Uterus (tissue), 4 donors: ENCODE data around the gene RNASEH1. TPM values are rescaled to one million over a fixed set of nuclear protein-coding genes. Genes with fewer than 3 reads are reported as not detected.

Source experiments
- DNase-seq, 2 donors: peaks; one replicate each; pipeline ENCODE4 v3.0.0-alpha.2; 2019 to 2020
- H3K27ac ChIP-seq, 2 donors: fragments of 200-600 bp; sonication (generic); 1 replicate in 1 of 2; 2 replicates in 1 of 2; pipeline ENCODE4 v1.5.1; 2016 to 2018
- H3K27me3 ChIP-seq, 2 donors: fragments of 200-600 bp; sonication (generic); one replicate each; pipeline ENCODE4 v1.5.1; 2018 to 2019; ENCODE audit warnings: control low read depth in 1 of 2
- H3K36me3 ChIP-seq, 2 donors: fragments of 200-600 bp; sonication (generic); one replicate each; pipeline ENCODE4 v1.5.1; 2019; ENCODE audit warnings: control low read depth in 1 of 2
- H3K4me1 ChIP-seq, 2 donors: fragments of 200-600 bp; sonication (generic); one replicate each; pipeline ENCODE4 v1.5.1; 2018 to 2019; ENCODE audit warnings: control low read depth in 1 of 2
- H3K4me3 ChIP-seq, 2 donors: fragments of 200-600 bp; sonication (generic); 1 replicate in 1 of 2; 2 replicates in 1 of 2; pipeline ENCODE4 v1.5.1; 2018 to 2019; ENCODE audit warnings: mild to moderate bottlenecking in 1 of 2
- H3K9me3 ChIP-seq, 2 donors: fragments of 200-600 bp; sonication (generic); one replicate each; pipeline ENCODE4 v1.5.1; 2019; ENCODE audit warnings: control low read depth in 1 of 2
- POLR2A ChIP-seq, 2 donors: fragments of 450-650 bp; IDR thresholded peaks; one replicate each; pipeline ENCODE4 v1.6.1; 2016; ENCODE audit warnings: antibody characterized with exemption in 2 of 2, mild to moderate bottlenecking in 1 of 2, moderate library complexity in 1 of 2
- intact Hi-C: fragments of 100-400 bp; cut with DNase I; formaldehyde crosslinking; loops from one replicate; pipeline ENCODE4 v1.15.1; 2023; ENCODE audit warnings: low total_unique reads
- total RNA-seq, 4 donors: library from RNA; depleted of rRNA in 3 of 4; stranded (reverse); fragments of >200 nt in 3 of 4; gene quantifications; one replicate each; pipeline versions ENCODE4 v1.1.0 to v1.2.4, GENCODE V29; 2014 to 2023
- TF ChIP-seq, protein P1 (sequence below), 4 experiments: fragments of 200-600 bp in 2 of 4; fragments of 450-650 bp in 2 of 4; sonication (generic) in 2 of 4; IDR thresholded peaks; one replicate each; pipeline ENCODE4 v1.5.1; 2016 to 2019; ENCODE audit warnings: antibody characterized with exemption in 4 of 4, mild to moderate bottlenecking in 2 of 4, moderate library complexity in 1 of 4
- donor health status: DM: yes; HTN: yes; CAD: no.

Gene RNASEH1
- total RNA-seq, 4 donors from 2014 or later = 4.1 to 28.6 (median 15.2) TPM

DNA sequence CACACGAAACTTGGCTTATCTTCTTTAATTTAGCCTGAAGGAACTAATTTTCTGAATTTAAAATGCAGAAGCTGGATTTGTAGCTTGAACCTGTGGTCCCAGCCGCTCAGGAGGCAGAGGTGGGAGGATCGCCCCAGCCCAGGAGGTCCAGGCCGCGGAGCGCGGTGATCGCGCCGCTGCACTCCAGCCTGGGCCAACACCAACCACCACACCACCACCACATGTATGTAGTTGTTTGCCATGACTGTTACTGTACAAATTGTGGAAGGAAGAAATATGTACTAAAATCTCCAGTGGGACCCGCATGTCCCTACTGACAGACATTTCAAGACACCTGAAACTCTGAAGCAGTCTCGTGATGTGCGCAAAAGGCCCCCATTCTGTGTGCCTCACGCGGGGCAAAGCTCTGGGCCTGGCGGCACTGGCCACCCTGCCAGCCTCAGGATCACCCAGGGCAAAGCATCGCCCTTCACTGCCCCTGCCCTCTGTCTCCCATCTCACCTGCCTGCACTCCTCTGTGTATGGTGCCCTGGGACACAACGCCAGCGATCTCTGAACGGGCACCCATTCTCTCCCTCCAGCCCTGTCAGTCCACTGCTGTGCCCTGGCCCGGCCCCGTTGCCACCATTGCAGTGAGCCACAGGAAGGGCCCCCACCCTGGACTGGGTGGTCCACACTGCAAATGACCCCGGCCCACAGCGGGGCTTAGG lies 28.7 kb downstream of the RNASEH1 start:
- Histone ChIP-seq H3K4me1 (no peaks in the 10 kb centered on the region), H3K9me3 (no peaks in the 10 kb centered on the region), H3K36me3 (no peaks in the 10 kb centered on the region), H3K27me3 (no peaks in the 10 kb centered on the region), H3K4me3 (no peak overlapping the region), H3K27ac (no peak overlapping the region)
- TF ChIP-seq, protein P1, sequence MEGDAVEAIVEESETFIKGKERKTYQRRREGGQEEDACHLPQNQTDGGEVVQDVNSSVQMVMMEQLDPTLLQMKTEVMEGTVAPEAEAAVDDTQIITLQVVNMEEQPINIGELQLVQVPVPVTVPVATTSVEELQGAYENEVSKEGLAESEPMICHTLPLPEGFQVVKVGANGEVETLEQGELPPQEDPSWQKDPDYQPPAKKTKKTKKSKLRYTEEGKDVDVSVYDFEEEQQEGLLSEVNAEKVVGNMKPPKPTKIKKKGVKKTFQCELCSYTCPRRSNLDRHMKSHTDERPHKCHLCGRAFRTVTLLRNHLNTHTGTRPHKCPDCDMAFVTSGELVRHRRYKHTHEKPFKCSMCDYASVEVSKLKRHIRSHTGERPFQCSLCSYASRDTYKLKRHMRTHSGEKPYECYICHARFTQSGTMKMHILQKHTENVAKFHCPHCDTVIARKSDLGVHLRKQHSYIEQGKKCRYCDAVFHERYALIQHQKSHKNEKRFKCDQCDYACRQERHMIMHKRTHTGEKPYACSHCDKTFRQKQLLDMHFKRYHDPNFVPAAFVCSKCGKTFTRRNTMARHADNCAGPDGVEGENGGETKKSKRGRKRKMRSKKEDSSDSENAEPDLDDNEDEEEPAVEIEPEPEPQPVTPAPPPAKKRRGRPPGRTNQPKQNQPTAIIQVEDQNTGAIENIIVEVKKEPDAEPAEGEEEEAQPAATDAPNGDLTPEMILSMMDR (IDR thresholded peaks at IDR 0.05) = no peak
- TF ChIP-seq POLR2A (IDR thresholded peaks at IDR 0.05) = no peak
- intact Hi-C loops = no loop called here
- no peak for DNase-seq

DNA sequence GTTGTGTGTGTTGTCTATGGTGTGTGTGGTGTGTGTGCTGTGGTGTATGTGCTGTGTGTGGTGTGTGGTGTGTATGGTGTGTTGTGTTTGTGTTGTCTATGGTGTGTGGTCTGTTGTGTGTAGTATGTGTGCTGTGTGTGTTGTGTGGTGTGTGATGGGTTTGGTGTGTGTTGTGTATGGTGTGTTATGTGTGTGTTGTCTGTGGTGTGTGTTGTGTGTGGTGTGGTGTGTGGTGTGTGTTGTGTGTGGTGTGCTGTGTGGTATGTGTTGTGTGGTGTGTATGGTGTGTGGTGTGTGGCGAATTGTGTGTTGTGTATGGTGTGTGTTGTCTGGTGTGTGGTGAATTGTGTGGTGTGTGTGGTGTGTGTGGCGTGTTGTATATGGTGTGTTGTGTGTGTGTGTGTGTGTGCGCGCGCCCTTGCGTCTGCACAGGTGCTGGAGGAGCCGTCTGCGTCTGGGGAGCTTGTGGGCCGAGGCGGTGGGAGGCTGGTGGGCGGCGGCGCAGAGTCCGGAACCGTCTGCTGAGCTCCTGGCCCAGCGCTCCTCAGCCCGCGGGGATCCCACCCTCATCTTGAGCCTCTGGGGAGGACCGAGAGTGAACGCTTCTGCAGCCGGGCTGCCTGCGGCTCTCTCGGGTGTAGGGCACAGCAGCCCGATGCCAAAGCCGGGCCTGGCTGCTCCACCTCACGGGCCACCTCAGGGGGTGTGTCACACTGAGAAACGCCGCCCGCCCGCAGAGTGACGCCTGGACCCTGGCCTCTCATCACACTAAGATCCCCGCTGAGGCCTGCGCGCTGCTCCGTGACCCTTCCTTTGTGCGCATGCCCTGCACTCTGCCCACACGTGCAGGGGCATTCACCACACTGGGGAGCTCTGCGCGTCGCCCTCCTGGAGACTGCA lies 30.0 kb downstream of the RNASEH1 start:
- H3K4me1 ChIP-seq = peaks cover 0 to 6% of the 10 kb centered on the region in 2 donors
- TF ChIP-seq, protein P1 (IDR thresholded peaks at IDR 0.05) = no peak
- TF ChIP-seq POLR2A (IDR thresholded peaks at IDR 0.05) = no peak
- intact Hi-C loops = no loop called here
- no peaks in the 10 kb centered on the region for H3K9me3 ChIP-seq
- no peak overlapping the region for H3K27ac ChIP-seq
- no peak for DNase-seq
- H3K4me3 ChIP-seq = no peak overlapping the region
- no peaks in the 10 kb centered on the region for H3K36me3 ChIP-seq
- H3K27me3 ChIP-seq = no peaks in the 10 kb centered on the region

DNA sequence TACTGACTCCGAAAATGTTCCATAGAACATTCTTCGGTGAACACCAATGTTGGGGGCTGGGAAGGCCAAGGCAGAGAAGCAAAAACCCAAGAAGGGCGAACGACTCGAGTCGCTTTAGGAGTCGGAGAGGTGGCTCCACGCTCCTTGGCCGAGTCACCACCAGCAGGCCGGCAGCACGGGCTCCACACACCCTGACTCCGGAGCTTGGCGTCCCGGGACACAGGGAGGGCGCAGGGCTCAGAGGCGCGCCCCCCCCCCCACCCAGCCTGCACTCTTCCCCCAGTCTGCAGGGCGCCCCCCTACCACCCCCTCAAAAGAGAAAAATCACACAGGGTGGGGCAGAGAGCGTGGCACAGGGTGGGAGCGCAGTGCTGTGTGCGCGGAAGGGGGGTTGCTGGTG lies 31.3 kb downstream of the RNASEH1 start:
- no peaks in the 10 kb centered on the region for H3K9me3 ChIP-seq
- no peak overlapping the region for H3K27ac ChIP-seq
- H3K36me3 ChIP-seq = no peaks in the 10 kb centered on the region
- no peaks in the 10 kb centered on the region for H3K27me3 ChIP-seq
- H3K4me1 ChIP-seq = peaks cover 0 to 6% of the 10 kb centered on the region in 2 donors
- intact Hi-C loops = no loop called here
- no peak overlapping the region for H3K4me3 ChIP-seq
- TF ChIP-seq, protein P1 (IDR thresholded peaks at IDR 0.05) = no peak
- no peak for TF ChIP-seq POLR2A (IDR thresholded peaks at IDR 0.05)
- no peak for DNase-seq

DNA sequence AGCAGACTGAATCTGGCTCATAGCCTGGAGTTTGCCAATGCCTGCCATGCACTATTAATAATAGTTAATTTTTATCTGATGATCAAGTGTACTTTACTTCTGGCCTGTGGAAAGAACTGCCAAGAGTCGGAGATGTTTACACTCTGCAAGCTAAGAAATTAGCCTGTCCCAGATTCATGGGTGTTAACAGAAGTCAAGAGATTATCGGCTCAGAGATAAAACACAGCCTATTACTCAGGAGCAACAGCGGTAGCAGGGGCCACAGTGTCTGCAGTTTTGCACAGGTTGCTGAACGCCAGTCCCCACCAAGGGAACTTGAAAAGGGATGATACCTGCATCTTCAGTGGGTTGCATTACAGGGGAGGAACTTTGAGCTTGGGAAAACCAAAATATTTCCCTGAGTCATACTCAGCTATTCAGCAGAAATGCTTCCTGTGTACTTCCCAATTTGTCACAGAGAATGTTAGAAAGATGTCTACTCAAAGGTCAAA lies 34.5 kb downstream of the RNASEH1 start:
- Histone ChIP-seq H3K4me1 (peaks cover 4 to 6% of the 10 kb centered on the region in 2 donors), H3K36me3 (no peaks in the 10 kb centered on the region), H3K4me3 (no peak overlapping the region), H3K9me3 (no peaks in the 10 kb centered on the region), H3K27me3 (no peaks in the 10 kb centered on the region), H3K27ac (peak overlapping the region; percentile 76 to 77)
- no peak for DNase-seq
- TF ChIP-seq POLR2A (IDR thresholded peaks at IDR 0.05) = no peak
- TF ChIP-seq, protein P1 (IDR thresholded peaks at IDR 0.05) = no peak
- intact Hi-C loops = no loop called here
